Activated T-helper 17 cell treated with anti-CD3 and anti-CD28 coated beads, Interleukin-2, amount 50 U/mL, for 72 hours (primary cell): ENCODE data around the gene KRTAP9-6. TPM values are rescaled to one million over a fixed set of nuclear protein-coding genes. Genes with fewer than 3 reads are reported as not detected.

ENCODE experiments used
- ATAC-seq: fragments of 150-1000 bp; cut with Tn5 transposase; replicated peaks from 2 replicates; pipeline ENCODE4 v1.10.0; 2021; ENCODE audit warnings: mild to moderate bottlenecking, moderate library complexity
- H3K27ac Mint-ChIP-seq: one replicate; pipeline ENCODE4 v1.8.0; 2022; ENCODE audit warnings: mixed read lengths
- H3K27me3 Mint-ChIP-seq: one replicate; pipeline ENCODE4 v1.8.0; 2022; ENCODE audit warnings: mixed read lengths
- H3K36me3 Mint-ChIP-seq: one replicate; pipeline ENCODE4 v1.8.0; 2022; ENCODE audit warnings: low read depth, mild to moderate bottlenecking, mixed read lengths
- H3K4me1 Mint-ChIP-seq: one replicate; pipeline ENCODE4 v1.8.0; 2022; ENCODE audit warnings: mixed read lengths
- H3K4me3 Mint-ChIP-seq: one replicate; pipeline ENCODE4 v1.8.0; 2022; ENCODE audit warnings: mild to moderate bottlenecking, mixed read lengths
- H3K9me3 Mint-ChIP-seq: one replicate; pipeline ENCODE4 v1.8.0; 2022; ENCODE audit warnings: mixed read lengths
- total RNA-seq, 2 donors: library from RNA; stranded (reverse); gene quantifications; one replicate each; pipeline ENCODE4 v1.2.3, GENCODE V29; 2022

Gene KRTAP9-6
- total RNA-seq, 2 donors from 2014 or later = not detected

GRCh38 chr17:41296846-41297245, 31.7 kb downstream of the KRTAP9-6 start:
- H3K9me3 Mint-ChIP-seq = no peaks in the 10 kb centered on the region
- H3K27me3 Mint-ChIP-seq = no peaks in the 10 kb centered on the region
- H3K4me1 Mint-ChIP-seq = no peaks in the 10 kb centered on the region
- H3K27ac Mint-ChIP-seq = no peak overlapping the region
- no peak overlapping the region for H3K4me3 Mint-ChIP-seq
- no peak for ATAC-seq
- H3K36me3 Mint-ChIP-seq = no peaks in the 10 kb centered on the region

GRCh38 chr17:41298458-41299135, 33.4 kb downstream of the KRTAP9-6 start:
- Mint-ChIP-seq H3K27ac (no peak overlapping the region), H3K4me3 (no peak overlapping the region), H3K36me3 (no peaks in the 10 kb centered on the region), H3K4me1 (no peaks in the 10 kb centered on the region), H3K9me3 (no peaks in the 10 kb centered on the region), H3K27me3 (no peaks in the 10 kb centered on the region)
- no peak for ATAC-seq

- no peaks in the 10 kb centered on the region for H3K27me3 Mint-ChIP-seq
- H3K27ac Mint-ChIP-seq = no peak overlapping the region
- no peak overlapping the region for H3K4me3 Mint-ChIP-seq
- ATAC-seq = no peak
- no peaks in the 10 kb centered on the region for H3K4me1 Mint-ChIP-seq
- H3K9me3 Mint-ChIP-seq = no peaks in the 10 kb centered on the region
- H3K36me3 Mint-ChIP-seq = no peaks in the 10 kb centered on the region
Observed at GRCh38 chr17:41301204-41301790, 36.1 kb downstream of the KRTAP9-6 start.

- no peak within 1 kb of the TSS for H3K4me3 Mint-ChIP-seq
- no peaks in the 10 kb centered on the region for H3K27me3 Mint-ChIP-seq
- H3K27ac Mint-ChIP-seq = no peak within 1 kb of the TSS
- no peak for ATAC-seq
- H3K9me3 Mint-ChIP-seq = no peaks in the 10 kb centered on the region
- H3K4me1 Mint-ChIP-seq = peaks cover 8% of the 10 kb centered on the region
- H3K36me3 Mint-ChIP-seq = no peaks in the 10 kb centered on the region
Observed at GRCh38 chr17:41301916-41302901, 37.0 kb downstream of the KRTAP9-6 start, which contains the start of gene KRTAP29-1. TSS of gene KRTAP29-1 (minus strand) at chr17:41302851. CDS start at chr17:41302851, 0 bp downstream.

GRCh38 chr17:41302981-41303380, 37.8 kb downstream of the KRTAP9-6 start:
- Mint-ChIP-seq H3K36me3 (no peaks in the 10 kb centered on the region), H3K9me3 (no peaks in the 10 kb centered on the region), H3K27ac (no peak overlapping the region), H3K27me3 (no peaks in the 10 kb centered on the region), H3K4me3 (no peak overlapping the region), H3K4me1 (peaks cover 16% of the 10 kb centered on the region)
- no peak for ATAC-seq

GRCh38 chr17:41304091-41304490, 38.9 kb downstream of the KRTAP9-6 start:
- no peaks in the 10 kb centered on the region for H3K9me3 Mint-ChIP-seq
- peaks cover 27% of the 10 kb centered on the region for H3K4me1 Mint-ChIP-seq
- no peaks in the 10 kb centered on the region for H3K36me3 Mint-ChIP-seq
- no peak overlapping the region for H3K27ac Mint-ChIP-seq
- H3K27me3 Mint-ChIP-seq = no peaks in the 10 kb centered on the region
- no peak overlapping the region for H3K4me3 Mint-ChIP-seq
- ATAC-seq = no peak

- Mint-ChIP-seq H3K9me3 (no peaks in the 10 kb centered on the region), H3K27me3 (no peaks in the 10 kb centered on the region), H3K4me1 (peaks cover 39% of the 10 kb centered on the region), H3K27ac (peak overlapping the region; percentile 94), H3K4me3 (peak overlapping the region; percentile 84), H3K36me3 (no peaks in the 10 kb centered on the region)
- no peak for ATAC-seq
Observed at GRCh38 chr17:41307647-41308046, 42.5 kb downstream of the KRTAP9-6 start.

- H3K27me3 Mint-ChIP-seq = no peaks in the 10 kb centered on the region
Observed at GRCh38 chr17:41308251-41308917, 43.2 kb downstream of the KRTAP9-6 start.

GRCh38 chr17:41308918-41309359, 43.8 kb downstream of the KRTAP9-6 start, which contains the start of gene KRTAP16-1:
TSS of gene KRTAP16-1 (minus strand) at chr17:41309309. CDS start at chr17:41309253, 56 bp downstream.
- Mint-ChIP-seq H3K27me3 (no peaks in the 10 kb centered on the region), H3K4me3 (peak within 1 kb of the TSS; percentile 84), H3K36me3 (no peaks in the 10 kb centered on the region), H3K9me3 (no peaks in the 10 kb centered on the region), H3K27ac (peak within 1 kb of the TSS; percentile 94), H3K4me1 (peaks cover 39% of the 10 kb centered on the region)
- ATAC-seq = peak; percentile 75

More at GRCh38 chr17:41308251-41308917, 43.2 kb downstream of the KRTAP9-6 start:
- Mint-ChIP-seq H3K4me1 (peaks cover 39% of the 10 kb centered on the region), H3K36me3 (no peaks in the 10 kb centered on the region), H3K4me3 (peak overlapping the region; percentile 84), H3K27ac (peak overlapping the region; percentile 94), H3K9me3 (no peaks in the 10 kb centered on the region)
- peak; percentile 82 for ATAC-seq

GRCh38 chr17:41311111-41311510, 45.9 kb downstream of the KRTAP9-6 start:
- H3K4me3 Mint-ChIP-seq = no peak overlapping the region
- no peak overlapping the region for H3K27ac Mint-ChIP-seq
- ATAC-seq = no peak
- H3K9me3 Mint-ChIP-seq = no peaks in the 10 kb centered on the region
- H3K36me3 Mint-ChIP-seq = no peaks in the 10 kb centered on the region
- peaks cover 39% of the 10 kb centered on the region for H3K4me1 Mint-ChIP-seq
- H3K27me3 Mint-ChIP-seq = no peaks in the 10 kb centered on the region

GRCh38 chr17:41315204-41315794, 50.1 kb downstream of the KRTAP9-6 start, which contains the start of gene KRTAP17-1:
TSS of gene KRTAP17-1 (minus strand) at chr17:41315710. CDS start at chr17:41315650, 60 bp downstream.
- H3K27ac Mint-ChIP-seq = peak within 1 kb of the TSS; percentile 38
- H3K27me3 Mint-ChIP-seq = no peaks in the 10 kb centered on the region
- no peaks in the 10 kb centered on the region for H3K36me3 Mint-ChIP-seq
- H3K4me1 Mint-ChIP-seq = peaks cover 6% of the 10 kb centered on the region
- H3K9me3 Mint-ChIP-seq = no peaks in the 10 kb centered on the region
- no peak for ATAC-seq
- no peak within 1 kb of the TSS for H3K4me3 Mint-ChIP-seq
